Cerebellar nuclear complex (tissue), 1 donor: ENCODE measurements around the gene AKAP13.
"Not testable (repeated sequence)": the region's sequence is repeated elsewhere in the genome, so short reads cannot be mapped to it uniquely, and the experiment has no call there.

Source experiments
- DNase-seq, 2 experiments: peaks; one replicate each; lab custom pipeline; 2025; lab: John Stamatoyannopoulos, UW

Gene AKAP13

GRCh38 chr15:85625166-85625830 lies 244.9 kb downstream of the AKAP13 start:
- no peak for DNase-seq

- no peak for DNase-seq
Measured at GRCh38 chr15:85625856-85626255, 245.5 kb downstream of the AKAP13 start.

- no peak for DNase-seq
Measured at GRCh38 chr15:85627213-85627935, 247.0 kb downstream of the AKAP13 start.

- no peak for DNase-seq
Measured at GRCh38 chr15:85630311-85630710, 249.9 kb downstream of the AKAP13 start.

- no peak for DNase-seq
Measured at GRCh38 chr15:85631018-85631417, 250.6 kb downstream of the AKAP13 start.

GRCh38 chr15:85632014-85632413 lies 251.6 kb downstream of the AKAP13 start:
- DNase-seq: no peak

- DNase-seq: no peak
Measured at GRCh38 chr15:85633859-85634258, 253.5 kb downstream of the AKAP13 start.

GRCh38 chr15:85636351-85636750 lies 255.9 kb downstream of the AKAP13 start:
- DNase-seq: no peak

GRCh38 chr15:85639752-85640381 lies 259.5 kb downstream of the AKAP13 start:
- DNase-seq: no peak

- no peak for DNase-seq
Measured at GRCh38 chr15:85642065-85642692, 261.8 kb downstream of the AKAP13 start.

- no peak for DNase-seq
Measured at GRCh38 chr15:85642693-85643066, 262.3 kb downstream of the AKAP13 start.

- no peak for DNase-seq
Measured at GRCh38 chr15:85646538-85647091, 266.2 kb downstream of the AKAP13 start.

- DNase-seq: no peak
Measured at GRCh38 chr15:85649372-85649771, 269.0 kb downstream of the AKAP13 start.

- DNase-seq: no peak
Measured at GRCh38 chr15:85651548-85651947, 271.1 kb downstream of the AKAP13 start.

GRCh38 chr15:85652457-85652856 lies 272.1 kb downstream of the AKAP13 start:
- no peak for DNase-seq

- DNase-seq: no peak
Measured at GRCh38 chr15:85657132-85657531, 276.7 kb downstream of the AKAP13 start.

GRCh38 chr15:85658816-85659215 lies 278.4 kb downstream of the AKAP13 start:
- DNase-seq: no peak

GRCh38 chr15:85661859-85662258 lies 281.5 kb downstream of the AKAP13 start:
- DNase-seq: no peak

- DNase-seq: not testable (repeated sequence)
Measured at GRCh38 chr15:85665677-85666076, 285.3 kb downstream of the AKAP13 start.

GRCh38 chr15:85667491-85668424 lies 287.4 kb downstream of the AKAP13 start:
- no peak for DNase-seq

- no peak for DNase-seq
Measured at GRCh38 chr15:85671156-85671555, 290.8 kb downstream of the AKAP13 start.
